Measurements from ENCODE around the gene FCN3. TPM values are rescaled to one million over a fixed set of nuclear protein-coding genes. Genes with fewer than 3 reads are reported as not detected.

FCN3 gene
- 1,125 TPM for total RNA-seq
- long read RNA-seq, transcript FCN3-201 (8 exons, 1,030 nt), result major isoform, 1,354 of 1,791 reads
- long read RNA-seq, transcript FCN3-202 (7 exons, 997 nt), result minor isoform, 161 of 1,791 reads
- long read RNA-seq, partial matches to known transcripts, result 184 of 1,791 reads
- long read RNA-seq, other reads (novel, unspliced or antisense), result 90 of 1,791 reads

GRCh38 chr1:27374362-27375086 lies at the start of gene FCN3:
TSS of gene FCN3 (minus strand) at chr1:27374824. CDS start at chr1:27374818, 6 bp downstream.
- H3K4me3 ChIP-seq, result peak within 1 kb of the TSS; percentile 47
- peak within 1 kb of the TSS; percentile 97 for H3K27ac ChIP-seq
- no peaks in the 10 kb centered on the region for H3K9me3 ChIP-seq
- peaks cover 15% of the 10 kb centered on the region for H3K4me1 ChIP-seq
- H3K36me3 ChIP-seq, result no peaks in the 10 kb centered on the region
- intact Hi-C loops (cut with DNase I), result no loop called here
- DNase-seq (no peak), ATAC-seq (no peak)
- no peak for TF ChIP-seq CTCF (IDR thresholded peaks at IDR 0.05)
- no peaks in the 10 kb centered on the region for H3K27me3 ChIP-seq (ENCODE audit: low read depth)

- no peak overlapping the region for H3K27ac ChIP-seq
Observed at GRCh38 chr1:27423709-27424108, 49.1 kb upstream of the FCN3 start.

GRCh38 chr1:27418326-27419185 lies 43.9 kb upstream of the FCN3 start:
- ATAC-seq (peak; percentile 88 to 93), DNase-seq (peak; percentile 62)
- intact Hi-C loops (cut with DNase I), result no loop called here
- no peak for TF ChIP-seq CTCF (IDR thresholded peaks at IDR 0.05)
- Histone ChIP-seq H3K36me3 (peaks cover 56% of the 10 kb centered on the region), H3K4me3 (no peak overlapping the region), H3K4me1 (peaks cover 64% of the 10 kb centered on the region), H3K27me3 (ENCODE audit: low read depth) (no peaks in the 10 kb centered on the region), H3K27ac (peak overlapping the region; percentile 50), H3K9me3 (no peaks in the 10 kb centered on the region)

More at GRCh38 chr1:27423709-27424108, 49.1 kb upstream of the FCN3 start:
- no peaks in the 10 kb centered on the region for H3K9me3 ChIP-seq
- no peaks in the 10 kb centered on the region for H3K27me3 ChIP-seq (ENCODE audit: low read depth)
- TF ChIP-seq CTCF (IDR thresholded peaks at IDR 0.05), result no peak
- ATAC-seq, result no peak
- H3K4me1 ChIP-seq, result peaks cover 87% of the 10 kb centered on the region
- no peak overlapping the region for H3K4me3 ChIP-seq
- intact Hi-C loops (cut with DNase I), result no loop called here
- no peak for DNase-seq
- H3K36me3 ChIP-seq, result peaks cover 44% of the 10 kb centered on the region

- ATAC-seq, result no peak
- H3K36me3 ChIP-seq, result peaks cover 64% of the 10 kb centered on the region
- intact Hi-C loops (cut with DNase I), result no loop called here
- peaks cover 65% of the 10 kb centered on the region for H3K4me1 ChIP-seq
- H3K4me3 ChIP-seq, result no peak overlapping the region
- no peaks in the 10 kb centered on the region for H3K27me3 ChIP-seq (ENCODE audit: low read depth)
- no peaks in the 10 kb centered on the region for H3K9me3 ChIP-seq
- peak overlapping the region; percentile 50 for H3K27ac ChIP-seq
- TF ChIP-seq CTCF (IDR thresholded peaks at IDR 0.05), result no peak
- DNase-seq, result no peak
Observed at GRCh38 chr1:27417713-27418112, 43.1 kb upstream of the FCN3 start.

GRCh38 chr1:27416387-27417111 lies 41.9 kb upstream of the FCN3 start:
- H3K4me1 ChIP-seq, result peaks cover 58% of the 10 kb centered on the region
- intact Hi-C loops (cut with DNase I), result no loop called here
- H3K27ac ChIP-seq, result no peak overlapping the region
- peak; percentile 63 for TF ChIP-seq CTCF (IDR thresholded peaks at IDR 0.05)
- H3K36me3 ChIP-seq, result peaks cover 76% of the 10 kb centered on the region
- no peak overlapping the region for H3K4me3 ChIP-seq
- H3K27me3 ChIP-seq (ENCODE audit: low read depth), result no peaks in the 10 kb centered on the region
- peak; percentile 46 to 63 for ATAC-seq
- DNase-seq, result no peak
- no peaks in the 10 kb centered on the region for H3K9me3 ChIP-seq
